SK-N-MC (cell line): ENCODE results near the gene QKI.

Experiments
- EZH2 ChIP-seq: fragments of 200-600 bp; sonication (generic); IDR thresholded peaks from one replicate; pipeline ENCODE4 v1.6.1; 2017; ENCODE audit warnings: antibody characterized with exemption
- FOXP2 ChIP-seq: optimal IDR thresholded peaks from 2 replicates; pipeline ENCODE3; 2011; ENCODE audit warnings: mild to moderate bottlenecking, moderate library complexity; ENCODE audit not compliant: insufficient read depth; ENCODE audit errors: extremely low read length, control extremely low read depth
- POLR2AphosphoS5 ChIP-seq: IDR thresholded peaks from 2 replicates; pipeline ENCODE4 v1.6.1; 2012; ENCODE audit warnings: mild to moderate bottlenecking, low read depth, low read length, borderline replicate concordance

DNA sequence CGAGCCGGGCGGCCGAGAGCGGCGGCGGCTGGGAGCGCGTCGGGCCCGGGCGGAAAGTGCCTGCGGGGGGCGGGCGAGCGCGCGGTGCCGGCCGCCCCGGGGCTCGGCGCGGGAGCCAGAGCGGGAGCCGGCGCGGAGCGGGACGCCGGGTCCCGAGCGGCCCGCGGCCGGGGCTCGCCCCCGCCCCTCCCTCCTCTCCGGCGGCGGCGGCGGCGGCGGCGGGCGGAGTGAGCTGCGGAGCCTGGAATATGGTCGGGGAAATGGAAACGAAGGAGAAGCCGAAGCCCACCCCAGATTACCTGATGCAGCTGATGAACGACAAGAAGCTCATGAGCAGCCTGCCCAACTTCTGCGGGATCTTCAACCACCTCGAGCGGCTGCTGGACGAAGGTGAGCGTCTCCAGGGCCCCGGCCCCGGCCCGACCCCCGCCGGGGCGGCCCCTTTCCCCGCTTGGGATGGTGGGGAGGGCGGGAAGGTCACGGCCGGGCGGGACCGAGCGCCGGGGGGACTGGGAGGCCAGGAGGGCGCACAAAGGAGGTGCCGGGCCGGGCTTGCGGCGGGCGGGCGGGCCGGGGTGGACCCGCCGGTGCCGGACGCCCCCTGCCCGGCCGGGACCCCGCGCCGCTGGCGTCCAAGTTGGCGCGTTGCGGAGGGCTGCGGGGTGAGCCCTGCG, 565 bp downstream of the QKI start:
- TF ChIP-seq EZH2, result no peak
- no peak for TF ChIP-seq POLR2AphosphoS5
- no peak for TF ChIP-seq FOXP2
